Transverse colon (tissue), 3 donors: Measurements from ENCODE around the gene CACNA2D1.

Experiments
- CTCF ChIP-seq, 5 experiments: fragments of 200-600 bp in 3 of 5; fragments of 450-650 bp in 2 of 5; sonication (generic) in 3 of 5; IDR thresholded peaks; 1 replicate in 2 of 5; 2 replicates in 3 of 5; pipeline ENCODE4 v1.5.1; 2016 to 2017; ENCODE audit warnings: antibody characterized with exemption in 5 of 5, inconsistent platforms in 3 of 5, mild to moderate bottlenecking in 2 of 5, moderate library complexity in 1 of 5
- POLR2A ChIP-seq: fragments of 450-650 bp; IDR thresholded peaks from one replicate; pipeline ENCODE4 v1.6.1; 2016; ENCODE audit warnings: antibody characterized with exemption, mild to moderate bottlenecking, moderate library complexity

DNA sequence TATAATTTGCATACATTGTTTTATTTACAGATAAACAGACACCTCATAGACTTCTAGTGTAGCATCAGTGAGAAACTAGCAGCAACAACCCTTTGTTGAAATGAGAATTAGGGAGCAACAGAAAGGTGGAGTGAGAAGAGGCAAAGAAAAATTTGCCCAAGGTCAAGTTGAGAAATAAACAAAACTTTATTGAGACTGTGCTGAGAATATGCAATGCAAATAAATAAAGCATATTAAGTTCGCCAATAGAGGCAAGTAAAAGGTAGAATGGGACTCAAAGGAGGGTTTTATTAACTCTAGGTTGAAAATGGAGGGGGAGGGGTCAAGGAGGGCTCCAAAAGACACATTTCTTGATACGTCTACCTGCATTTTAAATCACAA, 49.7 kb downstream of the CACNA2D1 start:
- TF ChIP-seq CTCF (IDR thresholded peaks at IDR 0.05) (no peak), POLR2A (no peak)
